ENCODE results near the gene GALNT2. TPM values are rescaled to one million over a fixed set of nuclear protein-coding genes. Genes with fewer than 3 reads are reported as not detected.

Gene GALNT2
- total and polyA plus RNA-seq, 9 of the 15 experiments (the other 6 are each of a cell fraction or from before 2014, with no cell fraction given): 1.6 to 106 (median 51.9) TPM

- TF ChIP-seq, protein P1, sequence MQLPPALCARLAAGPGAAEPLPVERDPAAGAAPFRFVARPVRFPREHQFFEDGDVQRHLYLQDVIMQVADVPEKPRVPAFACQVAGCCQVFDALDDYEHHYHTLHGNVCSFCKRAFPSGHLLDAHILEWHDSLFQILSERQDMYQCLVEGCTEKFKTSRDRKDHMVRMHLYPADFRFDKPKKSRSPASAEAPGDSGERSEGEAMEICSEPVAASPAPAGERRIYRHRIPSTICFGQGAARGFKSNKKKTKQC (CRISPR knock-in tag; IDR thresholded peaks at IDR 0.05): 0 out of 2 replicates have a peak, but pooled peaks have one; percentile 52
- TF ChIP-seq, protein P2, sequence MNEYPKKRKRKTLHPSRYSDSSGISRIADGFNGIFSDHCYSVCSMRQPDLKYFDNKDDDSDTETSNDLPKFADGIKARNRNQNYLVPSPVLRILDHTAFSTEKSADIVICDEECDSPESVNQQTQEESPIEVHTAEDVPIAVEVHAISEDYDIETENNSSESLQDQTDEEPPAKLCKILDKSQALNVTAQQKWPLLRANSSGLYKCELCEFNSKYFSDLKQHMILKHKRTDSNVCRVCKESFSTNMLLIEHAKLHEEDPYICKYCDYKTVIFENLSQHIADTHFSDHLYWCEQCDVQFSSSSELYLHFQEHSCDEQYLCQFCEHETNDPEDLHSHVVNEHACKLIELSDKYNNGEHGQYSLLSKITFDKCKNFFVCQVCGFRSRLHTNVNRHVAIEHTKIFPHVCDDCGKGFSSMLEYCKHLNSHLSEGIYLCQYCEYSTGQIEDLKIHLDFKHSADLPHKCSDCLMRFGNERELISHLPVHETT (CRISPR knock-in tag; conservative IDR thresholded peaks at IDR 0.05 in 1 of 2, IDR thresholded peaks at IDR 0.05 in 1 of 2): peak in 1 of 2 experiments; percentile 99; a peak in 2 of 4 replicates
- TF ChIP-seq, protein P3, sequence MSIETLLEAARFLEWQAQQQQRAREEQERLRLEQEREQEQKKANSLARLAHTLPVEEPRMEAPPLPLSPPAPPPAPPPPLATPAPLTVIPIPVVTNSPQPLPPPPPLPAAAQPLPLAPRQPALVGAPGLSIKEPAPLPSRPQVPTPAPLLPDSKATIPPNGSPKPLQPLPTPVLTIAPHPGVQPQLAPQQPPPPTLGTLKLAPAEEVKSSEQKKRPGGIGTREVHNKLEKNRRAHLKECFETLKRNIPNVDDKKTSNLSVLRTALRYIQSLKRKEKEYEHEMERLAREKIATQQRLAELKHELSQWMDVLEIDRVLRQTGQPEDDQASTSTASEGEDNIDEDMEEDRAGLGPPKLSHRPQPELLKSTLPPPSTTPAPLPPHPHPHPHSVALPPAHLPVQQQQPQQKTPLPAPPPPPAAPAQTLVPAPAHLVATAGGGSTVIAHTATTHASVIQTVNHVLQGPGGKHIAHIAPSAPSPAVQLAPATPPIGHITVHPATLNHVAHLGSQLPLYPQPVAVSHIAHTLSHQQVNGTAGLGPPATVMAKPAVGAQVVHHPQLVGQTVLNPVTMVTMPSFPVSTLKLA (conservative IDR thresholded peaks at IDR 0.05): peak; percentile 84 to 92
- TF ChIP-seq, protein P4, sequence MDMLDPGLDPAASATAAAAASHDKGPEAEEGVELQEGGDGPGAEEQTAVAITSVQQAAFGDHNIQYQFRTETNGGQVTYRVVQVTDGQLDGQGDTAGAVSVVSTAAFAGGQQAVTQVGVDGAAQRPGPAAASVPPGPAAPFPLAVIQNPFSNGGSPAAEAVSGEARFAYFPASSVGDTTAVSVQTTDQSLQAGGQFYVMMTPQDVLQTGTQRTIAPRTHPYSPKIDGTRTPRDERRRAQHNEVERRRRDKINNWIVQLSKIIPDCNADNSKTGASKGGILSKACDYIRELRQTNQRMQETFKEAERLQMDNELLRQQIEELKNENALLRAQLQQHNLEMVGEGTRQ (CRISPR knock-in tag; IDR thresholded peaks at IDR 0.05): peak; percentile 79
- TF ChIP-seq, protein P5, sequence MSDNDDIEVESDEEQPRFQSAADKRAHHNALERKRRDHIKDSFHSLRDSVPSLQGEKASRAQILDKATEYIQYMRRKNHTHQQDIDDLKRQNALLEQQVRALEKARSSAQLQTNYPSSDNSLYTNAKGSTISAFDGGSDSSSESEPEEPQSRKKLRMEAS (CRISPR knock-in tag; IDR thresholded peaks at IDR 0.05): peak; percentile 90
- TF ChIP-seq DMBX1 (CRISPR knock-in tag; IDR thresholded peaks at IDR 0.05; ENCODE audit: borderline replicate concordance): no peak
- TF ChIP-seq ATF7 (IDR thresholded peaks at IDR 0.05): peak; percentile 33; the same call in 1 of the 2 replicates
- no peak for TF ChIP-seq HDGF (IDR thresholded peaks at IDR 0.05)
- TF ChIP-seq ETS1 (conservative IDR thresholded peaks at IDR 0.05; ENCODE audit: control insufficient read depth, low read depth, low read length): 0 out of 2 replicates have a peak, but pooled peaks have one; percentile 54
- TF ChIP-seq POLR2A (conservative IDR thresholded peaks at IDR 0.05): peak; percentile 76
- peak; percentile 90; the same call in 1 of the 2 replicates for TF ChIP-seq CTBP1 (IDR thresholded peaks at IDR 0.05; ENCODE audit: borderline replicate concordance)
- TF ChIP-seq NFE2 (IDR thresholded peaks at IDR 0.05; ENCODE audit: low read depth): no peak
- peak; percentile 27; the same call in 1 of the 2 replicates for TF ChIP-seq NFIC (IDR thresholded peaks at IDR 0.05)
- TF ChIP-seq FOXP1 (CRISPR knock-in tag; IDR thresholded peaks at IDR 0.05): peak; percentile 60; the same call in 1 of the 2 replicates
- TF ChIP-seq, protein P6, sequence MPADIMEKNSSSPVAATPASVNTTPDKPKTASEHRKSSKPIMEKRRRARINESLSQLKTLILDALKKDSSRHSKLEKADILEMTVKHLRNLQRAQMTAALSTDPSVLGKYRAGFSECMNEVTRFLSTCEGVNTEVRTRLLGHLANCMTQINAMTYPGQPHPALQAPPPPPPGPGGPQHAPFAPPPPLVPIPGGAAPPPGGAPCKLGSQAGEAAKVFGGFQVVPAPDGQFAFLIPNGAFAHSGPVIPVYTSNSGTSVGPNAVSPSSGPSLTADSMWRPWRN (IDR thresholded peaks at IDR 0.05; ENCODE audit: low read depth): no peak
- TF ChIP-seq KDM1A (IDR thresholded peaks at IDR 0.05): peak in 1 of 2 experiments; percentile 50; a peak in 1 of 4 replicates
- TF ChIP-seq, protein P7, sequence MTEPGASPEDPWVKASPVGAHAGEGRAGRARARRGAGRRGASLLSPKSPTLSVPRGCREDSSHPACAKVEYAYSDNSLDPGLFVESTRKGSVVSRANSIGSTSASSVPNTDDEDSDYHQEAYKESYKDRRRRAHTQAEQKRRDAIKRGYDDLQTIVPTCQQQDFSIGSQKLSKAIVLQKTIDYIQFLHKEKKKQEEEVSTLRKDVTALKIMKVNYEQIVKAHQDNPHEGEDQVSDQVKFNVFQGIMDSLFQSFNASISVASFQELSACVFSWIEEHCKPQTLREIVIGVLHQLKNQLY (CRISPR knock-in tag; conservative IDR thresholded peaks at IDR 0.05): 0 out of 4 replicates have a peak, but pooled peaks of 1 of the 2 experiments have one; percentile 65
- no peak for TF ChIP-seq ZNF253 (CRISPR knock-in tag; conservative IDR thresholded peaks at IDR 0.05)
- TF ChIP-seq ARNT (IDR thresholded peaks at IDR 0.05): 0 out of 4 replicates have a peak, but pooled peaks of 1 of the 2 experiments have one; percentile 26
Observed at GRCh38 chr1:230066466-230067404, at the start of gene GALNT2 (continued).

All from K562 (cell line).